GM10266 (cell line): ENCODE measurements around the gene TXNDC17.

Experiments
- DNase-seq: peaks from one replicate; pipeline ENCODE4 v3.0.0; 2012; ENCODE audit errors: extremely low spot score
- CTCF ChIP-seq: IDR thresholded peaks from 2 replicates; pipeline ENCODE4 v1.5.1; 2012; ENCODE audit warnings: mild to moderate bottlenecking, low read depth; ENCODE audit not compliant: control insufficient read depth, insufficient read depth; ENCODE audit errors: missing control alignments

The TXNDC17 gene

DNA sequence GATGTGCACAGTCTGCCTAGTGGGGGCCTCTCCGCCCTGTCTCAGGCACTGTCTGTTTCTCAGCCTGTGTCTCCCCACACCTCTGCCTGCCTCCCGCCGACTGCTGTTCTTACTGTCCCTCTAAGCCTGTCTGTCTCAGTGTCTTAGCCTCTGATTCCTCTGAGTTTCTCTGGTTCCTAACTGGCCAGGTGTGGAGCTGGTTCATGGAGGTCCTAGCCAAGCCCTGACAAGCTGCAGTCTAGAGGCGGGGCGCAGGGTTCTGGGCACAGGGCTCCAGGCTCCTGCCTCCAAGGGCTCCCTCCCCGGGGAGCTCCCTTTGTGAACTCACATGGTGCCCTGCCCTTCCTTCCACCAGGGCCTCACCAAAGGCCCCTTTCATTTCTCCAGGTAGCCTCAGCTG is 30.1 kb downstream of the TXNDC17 start:
- DNase-seq, result no peak
- no peak for TF ChIP-seq CTCF

GRCh38 chr17:6671431-6671830 is 30.6 kb downstream of the TXNDC17 start:
- TF ChIP-seq CTCF, result no peak
- DNase-seq, result no peak

GRCh38 chr17:6674586-6674985 is 33.7 kb downstream of the TXNDC17 start:
- TF ChIP-seq CTCF, result no peak
- no peak for DNase-seq

DNA sequence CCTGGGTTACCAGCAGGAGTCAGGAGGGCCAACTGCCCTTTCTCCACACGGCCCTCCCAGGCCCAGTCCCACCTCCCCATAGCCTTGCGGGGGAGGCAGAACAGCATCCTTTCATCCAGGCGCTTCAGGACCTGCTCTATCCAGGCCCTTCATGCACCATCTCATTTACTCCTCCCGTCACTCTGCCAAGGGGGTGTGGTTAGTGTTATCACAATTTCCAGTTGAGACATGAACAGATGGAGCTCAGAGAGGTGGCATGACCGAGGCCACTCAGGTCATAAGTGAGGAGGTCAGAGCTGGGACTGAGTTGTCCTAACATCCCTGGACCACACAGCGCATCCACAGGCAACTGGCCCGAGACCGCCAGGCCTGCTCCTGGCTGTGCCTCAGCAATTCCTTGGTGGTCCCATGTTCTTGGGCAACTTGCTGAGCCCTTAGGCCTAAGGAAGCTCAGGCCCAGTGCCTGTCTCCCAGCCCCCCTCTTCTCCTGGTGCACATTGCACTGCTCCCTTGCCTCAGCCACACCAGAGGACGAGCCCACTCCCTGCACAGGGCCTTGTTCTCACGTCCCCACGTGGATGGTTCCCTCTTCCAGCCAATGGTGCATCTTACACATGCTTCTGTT is 34.5 kb downstream of the TXNDC17 start:
- DNase-seq, result no peak
- no peak for TF ChIP-seq CTCF

DNA sequence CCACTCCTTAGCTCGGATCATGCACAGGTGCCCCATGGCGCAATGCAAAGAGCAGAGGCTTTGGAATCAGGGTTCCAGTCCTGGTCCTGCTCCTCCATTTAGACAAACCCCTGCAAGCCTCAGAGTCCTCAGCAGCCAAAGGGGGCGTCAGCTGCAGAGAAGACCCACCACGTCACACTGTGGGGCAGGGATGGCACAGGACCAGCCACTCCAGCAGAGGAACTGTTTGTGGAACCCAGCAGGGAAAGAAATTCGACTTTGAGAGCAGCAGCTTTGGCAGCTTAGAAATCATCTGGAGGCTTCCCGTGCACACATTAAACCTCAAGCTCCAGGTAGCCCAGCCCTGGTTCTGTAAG is 35.9 kb downstream of the TXNDC17 start:
- DNase-seq, result no peak
- TF ChIP-seq CTCF, result no peak

- DNase-seq, result no peak
- no peak for TF ChIP-seq CTCF
Observed at GRCh38 chr17:6677158-6677831, 36.4 kb downstream of the TXNDC17 start.

GRCh38 chr17:6677946-6678345 is 37.1 kb downstream of the TXNDC17 start:
- DNase-seq, result no peak
- TF ChIP-seq CTCF, result no peak
